WTC11 (cell line): ENCODE data around the gene FTSJ3. TPM values are rescaled to one million over a fixed set of nuclear protein-coding genes. Genes with fewer than 3 reads are reported as not detected.

Experiments
- ATAC-seq: fragments of 200-7000 bp; cut with Tn5 transposase; 2 replicates; pipeline ENCODE4 v1.10.0; 2021; ENCODE audit warnings: mild to moderate bottlenecking, moderate library complexity
- CTCF ChIA-PET: fragments of 300-600 bp; sonication (Branson Sonifier 250); formaldehyde crosslinking; loops from one replicate; lab custom pipeline; 2021; ENCODE audit warnings: antibody characterized with exemption; lab: Charles Lee
- POLR2A ChIA-PET: fragments of 350-600 bp; sonication (Branson Sonifier 250); formaldehyde crosslinking; loops from one replicate; lab custom pipeline; 2021; ENCODE audit warnings: antibody characterized with exemption; lab: Charles Lee
- DNase-seq: peaks from one replicate; pipeline ENCODE4 v3.0.0; 2021; ENCODE audit warnings: low spot score
- H3K27ac Mint-ChIP-seq: 2 replicates; pipeline ENCODE4 v1.8.0; 2021; ENCODE audit warnings: mixed read lengths
- H3K27me3 Mint-ChIP-seq: 2 replicates; pipeline ENCODE4 v1.8.0; 2021; ENCODE audit warnings: low read depth, mild to moderate bottlenecking, moderate library complexity, mixed read lengths
- H3K36me3 Mint-ChIP-seq: 2 replicates; pipeline ENCODE4 v1.8.0; 2021; ENCODE audit warnings: mixed read lengths
- H3K4me1 Mint-ChIP-seq: 2 replicates; pipeline ENCODE4 v1.8.0; 2022; ENCODE audit warnings: mixed read lengths
- H3K4me3 Mint-ChIP-seq: 2 replicates; pipeline ENCODE4 v1.8.0; 2021; ENCODE audit warnings: mild to moderate bottlenecking, moderate library complexity, mixed read lengths
- H3K9me3 Mint-ChIP-seq: 2 replicates; pipeline ENCODE4 v1.8.0; 2021; ENCODE audit warnings: mixed read lengths
- CREB1 ChIP-seq: sonication (generic); formaldehyde crosslinking; IDR thresholded peaks from 2 replicates; pipeline ENCODE4 v1.8.0; 2023; ENCODE audit warnings: mild to moderate bottlenecking, missing genetic modification reagents
- ETV6 ChIP-seq: sonication (generic); formaldehyde crosslinking; IDR thresholded peaks from 2 replicates; pipeline ENCODE4 v1.8.1; 2022; ENCODE audit warnings: mild to moderate bottlenecking, missing genetic modification reagents
- FOXJ3 ChIP-seq: sonication (generic); formaldehyde crosslinking; IDR thresholded peaks from 2 replicates; pipeline ENCODE4 v1.9.0; 2021; ENCODE audit warnings: missing genetic modification reagents, mild to moderate bottlenecking, borderline replicate concordance
- FOXP1 ChIP-seq: sonication (generic); formaldehyde crosslinking; IDR thresholded peaks from 2 replicates; pipeline ENCODE4 v1.8.0; 2022; ENCODE audit warnings: missing genetic modification reagents, mild to moderate bottlenecking, moderate library complexity, borderline replicate concordance
- MAX ChIP-seq: sonication (generic); formaldehyde crosslinking; IDR thresholded peaks from 2 replicates; pipeline ENCODE4 v1.8.0; 2022; ENCODE audit warnings: mild to moderate bottlenecking, missing genetic modification reagents
- MYBL2 ChIP-seq: sonication (generic); formaldehyde crosslinking; IDR thresholded peaks from 2 replicates; pipeline ENCODE4 v1.8.1; 2023; ENCODE audit warnings: mild to moderate bottlenecking, moderate library complexity, missing genetic modification reagents
- NFE2L1 ChIP-seq: sonication (generic); formaldehyde crosslinking; IDR thresholded peaks from 2 replicates; pipeline ENCODE4 v1.8.1; 2023; ENCODE audit warnings: missing genetic modification reagents
- NFYB ChIP-seq: sonication (generic); formaldehyde crosslinking; conservative IDR thresholded peaks from 2 replicates; pipeline ENCODE4 v1.8.0; 2022; ENCODE audit warnings: low read depth, missing genetic modification reagents
- NR1H2 ChIP-seq: sonication (generic); formaldehyde crosslinking; IDR thresholded peaks from 2 replicates; pipeline ENCODE4 v1.9.0; 2021; ENCODE audit warnings: mild to moderate bottlenecking, moderate library complexity, missing genetic modification reagents
- RELA ChIP-seq: sonication (generic); formaldehyde crosslinking; IDR thresholded peaks from 2 replicates; pipeline ENCODE4 v1.8.1; 2022; ENCODE audit warnings: missing genetic modification reagents, mild to moderate bottlenecking, borderline replicate concordance
- SMAD3 ChIP-seq: sonication (generic); formaldehyde crosslinking; IDR thresholded peaks from 2 replicates; pipeline ENCODE4 v1.8.0; 2022; ENCODE audit warnings: missing genetic modification reagents, mild to moderate bottlenecking, borderline replicate concordance
- ZBTB21 ChIP-seq: sonication (generic); formaldehyde crosslinking; IDR thresholded peaks from 2 replicates; pipeline ENCODE4 v1.8.1; 2023; ENCODE audit warnings: mild to moderate bottlenecking, missing genetic modification reagents, borderline replicate concordance
- ZBTB43 ChIP-seq: sonication (generic); formaldehyde crosslinking; IDR thresholded peaks from 2 replicates; pipeline ENCODE4 v1.8.1; 2023; ENCODE audit warnings: mild to moderate bottlenecking, missing genetic modification reagents
- ZNF423 ChIP-seq: fragments of 250-450 bp; sonication (Bioruptor Pico); IDR thresholded peaks from 2 replicates; pipeline ENCODE4 v2.1.2; 2022; ENCODE audit warnings: mild to moderate bottlenecking, moderate library complexity
- total RNA-seq: library from RNA; stranded (reverse); gene quantifications from 3 replicates; pipeline ENCODE4 v1.2.3, GENCODE V29; 2021
- TF ChIP-seq, protein P1 (sequence below): sonication (generic); formaldehyde crosslinking; IDR thresholded peaks from 2 replicates; pipeline ENCODE4 v1.8.1; 2022; ENCODE audit warnings: mild to moderate bottlenecking, missing genetic modification reagents, moderate library complexity, borderline replicate concordance
- TF ChIP-seq, protein P2 (sequence below): sonication (generic); formaldehyde crosslinking; IDR thresholded peaks from 2 replicates; pipeline ENCODE4 v1.8.1; 2023; ENCODE audit warnings: mild to moderate bottlenecking, missing genetic modification reagents, borderline replicate concordance
- TF ChIP-seq, protein P3 (sequence below): sonication (generic); formaldehyde crosslinking; IDR thresholded peaks from 2 replicates; pipeline ENCODE4 v1.8.0; 2023; ENCODE audit warnings: missing genetic modification reagents, mild to moderate bottlenecking, borderline replicate concordance
- TF ChIP-seq, protein P4 (sequence below): sonication (generic); formaldehyde crosslinking; IDR thresholded peaks from 2 replicates; pipeline ENCODE4 v1.8.0; 2022; ENCODE audit warnings: mild to moderate bottlenecking, missing genetic modification reagents
- TF ChIP-seq, protein P5 (sequence below): sonication (generic); formaldehyde crosslinking; IDR thresholded peaks from 2 replicates; pipeline ENCODE4 v1.8.1; 2023; ENCODE audit warnings: mild to moderate bottlenecking, missing genetic modification reagents, moderate library complexity
- TF ChIP-seq, protein P6 (sequence below): sonication (generic); formaldehyde crosslinking; conservative IDR thresholded peaks from 2 replicates; pipeline ENCODE4 v1.8.1; 2022; ENCODE audit warnings: mild to moderate bottlenecking, missing genetic modification reagents

The FTSJ3 gene
- total RNA-seq, 1 experiment from 2014 or later: 62.1 TPM

GRCh38 chr17:63774141-63774968, 53.1 kb downstream of the FTSJ3 start, which contains the start of gene DDX42:
Gene DDX42 (plus strand): TSS chr17:63774170. CDS start chr17:63787050, 12,880 bp downstream.
- Mint-ChIP-seq H3K27me3 (no peaks in the 10 kb centered on the region), H3K4me1 (peaks cover 19% of the 10 kb centered on the region), H3K36me3 (peaks cover 20% of the 10 kb centered on the region), H3K4me3 (peak within 1 kb of the TSS; percentile 97), H3K9me3 (no peaks in the 10 kb centered on the region), H3K27ac (peak within 1 kb of the TSS; percentile 100)
- POLR2A ChIA-PET: interaction anchor here (1.0 to 1.6 kb wide), 10 partner anchors 9 to 153 kb away, joined by 3 to 12 read pairs (median 4); partner anchors contain the start of genes FTSJ3, LIMD2, MAP3K3 and PSMC5
- no peak; the same call in 1 of the 2 replicates for ATAC-seq
- peak; percentile 91 for DNase-seq
- CTCF ChIA-PET: interaction anchor here (0.9 to 1.7 kb wide), 7 partner anchors 43 to 172 kb away, joined by 3 to 8 read pairs (median 4); no protein-coding TSS in a partner anchor
- TF ChIP-seq ETV6 (CRISPR knock-in tag) (no peak), FOXJ3 (CRISPR knock-in tag) (no peak), ZNF423 (CRISPR knock-in tag) (no peak), ZBTB43 (no peak), MYBL2 (CRISPR knock-in tag) (0 out of 2 replicates have a peak, but pooled peaks have one; percentile 30), FOXP1 (CRISPR knock-in tag) (peak; percentile 75), MAX (CRISPR knock-in tag) (no peak), RELA (CRISPR knock-in tag) (peak; percentile 69; the same call in 1 of the 2 replicates), CREB1 (CRISPR knock-in tag) (peak; percentile 53; the same call in 1 of the 2 replicates), NR1H2 (no peak), NFE2L1 (CRISPR knock-in tag) (no peak), NFYB (CRISPR knock-in tag) (peak; percentile 26; the same call in 1 of the 2 replicates), ZBTB21 (no peak), SMAD3 (CRISPR knock-in tag) (0 out of 2 replicates have a peak, but pooled peaks have one; percentile 27)
- TF ChIP-seq, protein P1, sequence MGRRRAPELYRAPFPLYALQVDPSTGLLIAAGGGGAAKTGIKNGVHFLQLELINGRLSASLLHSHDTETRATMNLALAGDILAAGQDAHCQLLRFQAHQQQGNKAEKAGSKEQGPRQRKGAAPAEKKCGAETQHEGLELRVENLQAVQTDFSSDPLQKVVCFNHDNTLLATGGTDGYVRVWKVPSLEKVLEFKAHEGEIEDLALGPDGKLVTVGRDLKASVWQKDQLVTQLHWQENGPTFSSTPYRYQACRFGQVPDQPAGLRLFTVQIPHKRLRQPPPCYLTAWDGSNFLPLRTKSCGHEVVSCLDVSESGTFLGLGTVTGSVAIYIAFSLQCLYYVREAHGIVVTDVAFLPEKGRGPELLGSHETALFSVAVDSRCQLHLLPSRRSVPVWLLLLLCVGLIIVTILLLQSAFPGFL (CRISPR knock-in tag): 0 out of 2 replicates have a peak, but pooled peaks have one; percentile 50
- TF ChIP-seq, protein P2, sequence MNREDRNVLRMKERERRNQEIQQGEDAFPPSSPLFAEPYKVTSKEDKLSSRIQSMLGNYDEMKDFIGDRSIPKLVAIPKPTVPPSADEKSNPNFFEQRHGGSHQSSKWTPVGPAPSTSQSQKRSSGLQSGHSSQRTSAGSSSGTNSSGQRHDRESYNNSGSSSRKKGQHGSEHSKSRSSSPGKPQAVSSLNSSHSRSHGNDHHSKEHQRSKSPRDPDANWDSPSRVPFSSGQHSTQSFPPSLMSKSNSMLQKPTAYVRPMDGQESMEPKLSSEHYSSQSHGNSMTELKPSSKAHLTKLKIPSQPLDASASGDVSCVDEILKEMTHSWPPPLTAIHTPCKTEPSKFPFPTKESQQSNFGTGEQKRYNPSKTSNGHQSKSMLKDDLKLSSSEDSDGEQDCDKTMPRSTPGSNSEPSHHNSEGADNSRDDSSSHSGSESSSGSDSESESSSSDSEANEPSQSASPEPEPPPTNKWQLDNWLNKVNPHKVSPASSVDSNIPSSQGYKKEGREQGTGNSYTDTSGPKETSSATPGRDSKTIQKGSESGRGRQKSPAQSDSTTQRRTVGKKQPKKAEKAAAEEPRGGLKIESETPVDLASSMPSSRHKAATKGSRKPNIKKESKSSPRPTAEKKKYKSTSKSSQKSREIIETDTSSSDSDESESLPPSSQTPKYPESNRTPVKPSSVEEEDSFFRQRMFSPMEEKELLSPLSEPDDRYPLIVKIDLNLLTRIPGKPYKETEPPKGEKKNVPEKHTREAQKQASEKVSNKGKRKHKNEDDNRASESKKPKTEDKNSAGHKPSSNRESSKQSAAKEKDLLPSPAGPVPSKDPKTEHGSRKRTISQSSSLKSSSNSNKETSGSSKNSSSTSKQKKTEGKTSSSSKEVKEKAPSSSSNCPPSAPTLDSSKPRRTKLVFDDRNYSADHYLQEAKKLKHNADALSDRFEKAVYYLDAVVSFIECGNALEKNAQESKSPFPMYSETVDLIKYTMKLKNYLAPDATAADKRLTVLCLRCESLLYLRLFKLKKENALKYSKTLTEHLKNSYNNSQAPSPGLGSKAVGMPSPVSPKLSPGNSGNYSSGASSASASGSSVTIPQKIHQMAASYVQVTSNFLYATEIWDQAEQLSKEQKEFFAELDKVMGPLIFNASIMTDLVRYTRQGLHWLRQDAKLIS (CRISPR knock-in tag): no peak
- TF ChIP-seq, protein P3, sequence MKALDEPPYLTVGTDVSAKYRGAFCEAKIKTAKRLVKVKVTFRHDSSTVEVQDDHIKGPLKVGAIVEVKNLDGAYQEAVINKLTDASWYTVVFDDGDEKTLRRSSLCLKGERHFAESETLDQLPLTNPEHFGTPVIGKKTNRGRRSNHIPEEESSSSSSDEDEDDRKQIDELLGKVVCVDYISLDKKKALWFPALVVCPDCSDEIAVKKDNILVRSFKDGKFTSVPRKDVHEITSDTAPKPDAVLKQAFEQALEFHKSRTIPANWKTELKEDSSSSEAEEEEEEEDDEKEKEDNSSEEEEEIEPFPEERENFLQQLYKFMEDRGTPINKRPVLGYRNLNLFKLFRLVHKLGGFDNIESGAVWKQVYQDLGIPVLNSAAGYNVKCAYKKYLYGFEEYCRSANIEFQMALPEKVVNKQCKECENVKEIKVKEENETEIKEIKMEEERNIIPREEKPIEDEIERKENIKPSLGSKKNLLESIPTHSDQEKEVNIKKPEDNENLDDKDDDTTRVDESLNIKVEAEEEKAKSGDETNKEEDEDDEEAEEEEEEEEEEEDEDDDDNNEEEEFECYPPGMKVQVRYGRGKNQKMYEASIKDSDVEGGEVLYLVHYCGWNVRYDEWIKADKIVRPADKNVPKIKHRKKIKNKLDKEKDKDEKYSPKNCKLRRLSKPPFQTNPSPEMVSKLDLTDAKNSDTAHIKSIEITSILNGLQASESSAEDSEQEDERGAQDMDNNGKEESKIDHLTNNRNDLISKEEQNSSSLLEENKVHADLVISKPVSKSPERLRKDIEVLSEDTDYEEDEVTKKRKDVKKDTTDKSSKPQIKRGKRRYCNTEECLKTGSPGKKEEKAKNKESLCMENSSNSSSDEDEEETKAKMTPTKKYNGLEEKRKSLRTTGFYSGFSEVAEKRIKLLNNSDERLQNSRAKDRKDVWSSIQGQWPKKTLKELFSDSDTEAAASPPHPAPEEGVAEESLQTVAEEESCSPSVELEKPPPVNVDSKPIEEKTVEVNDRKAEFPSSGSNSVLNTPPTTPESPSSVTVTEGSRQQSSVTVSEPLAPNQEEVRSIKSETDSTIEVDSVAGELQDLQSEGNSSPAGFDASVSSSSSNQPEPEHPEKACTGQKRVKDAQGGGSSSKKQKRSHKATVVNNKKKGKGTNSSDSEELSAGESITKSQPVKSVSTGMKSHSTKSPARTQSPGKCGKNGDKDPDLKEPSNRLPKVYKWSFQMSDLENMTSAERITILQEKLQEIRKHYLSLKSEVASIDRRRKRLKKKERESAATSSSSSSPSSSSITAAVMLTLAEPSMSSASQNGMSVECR: no peak
- TF ChIP-seq, protein P4, sequence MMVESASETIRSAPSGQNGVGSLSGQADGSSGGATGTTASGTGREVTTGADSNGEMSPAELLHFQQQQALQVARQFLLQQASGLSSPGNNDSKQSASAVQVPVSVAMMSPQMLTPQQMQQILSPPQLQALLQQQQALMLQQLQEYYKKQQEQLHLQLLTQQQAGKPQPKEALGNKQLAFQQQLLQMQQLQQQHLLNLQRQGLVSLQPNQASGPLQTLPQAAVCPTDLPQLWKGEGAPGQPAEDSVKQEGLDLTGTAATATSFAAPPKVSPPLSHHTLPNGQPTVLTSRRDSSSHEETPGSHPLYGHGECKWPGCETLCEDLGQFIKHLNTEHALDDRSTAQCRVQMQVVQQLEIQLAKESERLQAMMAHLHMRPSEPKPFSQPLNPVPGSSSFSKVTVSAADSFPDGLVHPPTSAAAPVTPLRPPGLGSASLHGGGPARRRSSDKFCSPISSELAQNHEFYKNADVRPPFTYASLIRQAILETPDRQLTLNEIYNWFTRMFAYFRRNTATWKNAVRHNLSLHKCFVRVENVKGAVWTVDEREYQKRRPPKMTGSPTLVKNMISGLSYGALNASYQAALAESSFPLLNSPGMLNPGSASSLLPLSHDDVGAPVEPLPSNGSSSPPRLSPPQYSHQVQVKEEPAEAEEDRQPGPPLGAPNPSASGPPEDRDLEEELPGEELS: no peak; the same call in 1 of the 2 replicates
- TF ChIP-seq, protein P5, sequence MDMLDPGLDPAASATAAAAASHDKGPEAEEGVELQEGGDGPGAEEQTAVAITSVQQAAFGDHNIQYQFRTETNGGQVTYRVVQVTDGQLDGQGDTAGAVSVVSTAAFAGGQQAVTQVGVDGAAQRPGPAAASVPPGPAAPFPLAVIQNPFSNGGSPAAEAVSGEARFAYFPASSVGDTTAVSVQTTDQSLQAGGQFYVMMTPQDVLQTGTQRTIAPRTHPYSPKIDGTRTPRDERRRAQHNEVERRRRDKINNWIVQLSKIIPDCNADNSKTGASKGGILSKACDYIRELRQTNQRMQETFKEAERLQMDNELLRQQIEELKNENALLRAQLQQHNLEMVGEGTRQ (CRISPR knock-in tag): no peak
- TF ChIP-seq, protein P6, sequence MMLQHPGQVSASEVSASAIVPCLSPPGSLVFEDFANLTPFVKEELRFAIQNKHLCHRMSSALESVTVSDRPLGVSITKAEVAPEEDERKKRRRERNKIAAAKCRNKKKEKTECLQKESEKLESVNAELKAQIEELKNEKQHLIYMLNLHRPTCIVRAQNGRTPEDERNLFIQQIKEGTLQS (CRISPR knock-in tag): no peak
